ENCODE data around the gene ZNF41.

Gene ZNF41

DNA sequence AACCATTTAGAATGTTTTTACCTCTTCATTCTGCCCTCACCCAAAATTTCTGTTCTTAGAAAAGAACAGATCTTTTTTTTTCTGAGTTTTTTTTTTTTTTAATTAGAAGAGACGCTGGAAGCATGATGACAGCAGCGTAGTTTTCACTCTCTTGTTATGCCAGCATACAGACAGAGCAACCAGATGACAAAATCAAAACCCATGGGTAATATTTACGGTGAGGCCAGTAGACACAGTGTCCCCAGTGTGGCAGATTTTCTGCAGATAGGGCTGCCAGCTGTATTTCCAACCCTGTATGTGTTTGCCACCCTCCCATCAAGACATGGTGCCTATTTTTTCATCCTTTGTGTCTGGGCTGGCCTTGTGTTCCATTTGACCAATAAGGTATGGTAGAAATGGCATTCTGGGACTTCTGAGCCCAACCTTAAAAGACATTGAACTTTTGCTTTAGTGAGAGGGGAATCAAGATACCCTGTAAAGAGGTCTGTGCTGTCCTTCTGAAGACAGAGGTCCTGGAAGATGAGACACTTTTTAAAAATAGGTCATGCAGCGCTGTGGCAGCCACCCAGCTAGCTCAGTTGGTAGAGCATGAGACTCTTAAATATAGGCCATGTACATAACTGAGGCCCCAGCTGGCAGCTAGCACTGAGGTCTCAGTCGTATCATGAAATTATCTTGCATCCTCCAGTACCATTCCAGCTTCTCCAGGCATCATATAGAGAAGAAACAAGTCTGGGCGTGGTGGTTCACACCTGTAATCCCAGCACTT, 6.7 kb upstream of the ZNF41 start:
- no peak for DNase-seq (ENCODE audit: low spot score)

DNA sequence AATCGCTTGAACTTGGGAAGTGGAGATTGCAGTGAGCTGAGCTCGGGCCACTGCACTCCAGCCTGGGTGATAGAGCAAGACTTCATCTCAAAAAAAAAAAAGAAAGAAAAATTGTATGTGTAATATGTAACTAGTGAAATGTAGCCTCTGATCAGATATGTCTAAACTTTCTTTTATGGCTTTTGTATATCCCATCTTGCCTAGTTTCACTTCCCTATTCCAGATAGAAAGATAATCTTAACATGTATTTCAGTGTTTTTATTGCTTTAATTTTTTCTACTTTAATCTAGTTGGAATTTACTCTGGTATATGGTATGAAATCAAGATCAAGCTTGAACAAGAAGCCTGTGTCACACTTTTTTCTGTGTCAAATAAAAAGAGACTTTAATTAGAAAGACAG, 1.9 kb upstream of the ZNF41 start:
- DNase-seq (ENCODE audit: low spot score) = no peak

DNA sequence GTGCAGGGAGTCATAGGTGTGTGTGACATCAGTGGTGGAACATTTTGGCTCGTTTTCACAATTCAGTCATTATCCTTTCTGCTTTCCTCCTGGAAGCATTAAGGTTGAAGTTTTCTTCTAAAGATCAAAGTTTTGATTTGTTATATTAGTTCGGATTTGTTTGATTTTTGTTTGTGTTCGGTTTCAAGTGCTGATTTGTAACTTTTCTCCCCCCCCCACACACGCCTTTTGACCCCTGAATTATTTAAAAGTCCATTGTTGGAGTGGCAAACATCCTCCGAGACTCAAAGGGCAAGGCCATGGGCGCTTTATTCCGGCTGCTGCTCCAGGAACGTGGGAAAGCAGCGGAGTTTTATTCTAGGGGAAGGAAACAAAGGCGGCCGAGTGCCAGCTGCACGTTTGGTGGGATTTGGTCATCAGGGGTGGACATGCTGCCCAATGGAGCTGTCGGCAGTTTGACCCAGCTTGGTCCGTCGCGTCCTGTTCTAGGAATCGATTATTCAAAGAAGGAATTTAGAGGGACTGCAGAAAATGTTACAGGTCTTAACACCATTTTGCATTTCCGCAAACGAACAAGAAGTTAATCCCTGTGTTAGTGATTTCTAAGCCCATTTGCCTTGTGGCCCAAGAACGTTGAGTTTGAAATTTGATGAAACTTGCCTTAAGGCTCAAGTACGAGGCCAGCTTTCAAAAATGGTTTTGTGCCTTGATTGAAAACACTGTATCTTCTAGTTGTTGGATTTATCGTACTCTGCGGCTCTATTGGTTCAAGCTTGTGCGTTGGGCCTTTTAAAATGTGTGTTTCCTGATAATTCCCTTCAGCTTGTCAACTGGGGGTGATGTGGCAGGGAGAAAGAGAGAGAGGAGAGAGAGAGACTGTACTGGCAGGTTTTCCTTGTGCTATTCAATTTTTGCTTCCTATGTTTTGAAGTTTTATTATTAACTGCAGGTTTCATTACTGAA, 565 bp upstream of the ZNF41 start:
- no peak for DNase-seq (ENCODE audit: low spot score)

DNA sequence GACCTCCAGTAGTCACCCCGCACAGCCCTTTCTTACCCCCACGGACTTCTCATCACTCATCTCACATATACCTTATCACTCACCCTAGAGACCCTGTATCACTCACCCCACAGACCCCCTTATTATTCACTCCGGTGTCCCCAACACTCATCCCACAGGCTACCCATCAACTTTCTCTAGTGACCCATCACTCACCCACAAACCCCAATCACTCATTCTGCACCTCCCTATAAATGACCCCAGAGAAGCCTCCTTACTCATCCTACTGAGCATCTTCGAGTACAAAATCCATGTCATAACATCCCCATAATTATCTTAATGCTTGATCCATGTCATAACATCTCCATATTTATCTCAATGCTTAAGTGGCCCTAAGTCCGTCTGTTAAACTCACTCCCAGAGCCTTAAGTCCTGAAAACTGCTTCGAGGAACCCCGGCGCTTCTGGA, 934 bp downstream of the ZNF41 start:
- DNase-seq (ENCODE audit: low spot score) = no peak

DNA sequence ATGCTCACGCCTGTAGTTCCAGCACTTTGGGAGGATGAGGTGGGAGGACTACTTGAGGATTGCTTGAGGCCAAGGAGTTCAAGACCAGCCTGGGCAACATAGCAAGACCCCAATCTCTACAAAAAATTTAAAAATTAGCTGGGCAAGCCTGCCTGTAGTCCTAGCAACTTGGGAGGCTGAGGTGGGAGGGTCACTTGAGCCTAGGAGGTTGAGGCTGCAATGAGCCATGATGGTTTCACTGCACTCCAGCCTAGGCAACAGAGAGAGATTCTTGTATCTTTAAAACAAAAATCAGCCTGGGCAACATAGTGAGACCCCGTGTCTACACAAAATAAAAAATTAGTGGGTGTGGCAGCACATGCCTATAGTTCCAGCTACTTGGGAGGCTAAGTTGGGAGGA, 1.9 kb downstream of the ZNF41 start:
- no peak for DNase-seq (ENCODE audit: low spot score)

DNA sequence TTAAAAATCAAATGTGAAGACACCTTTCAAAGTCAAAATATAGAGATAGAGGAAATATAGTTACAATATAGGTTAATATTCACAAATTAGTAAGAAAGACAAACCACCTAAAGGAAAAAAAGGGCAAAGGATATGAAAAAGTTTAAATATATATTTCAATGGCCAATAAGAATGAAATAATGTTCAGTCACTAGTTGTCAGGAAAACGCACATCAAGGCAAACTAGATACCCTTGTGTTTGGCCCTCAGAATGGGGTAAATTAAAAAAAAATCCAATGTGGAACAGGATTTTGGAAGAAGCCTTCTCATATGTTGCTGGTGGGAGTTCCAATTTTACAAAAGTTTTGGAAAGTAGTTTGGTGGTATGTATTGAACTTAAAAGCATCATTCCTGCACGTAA, 2.4 kb downstream of the ZNF41 start:
- no peak for DNase-seq (ENCODE audit: low spot score)

DNA sequence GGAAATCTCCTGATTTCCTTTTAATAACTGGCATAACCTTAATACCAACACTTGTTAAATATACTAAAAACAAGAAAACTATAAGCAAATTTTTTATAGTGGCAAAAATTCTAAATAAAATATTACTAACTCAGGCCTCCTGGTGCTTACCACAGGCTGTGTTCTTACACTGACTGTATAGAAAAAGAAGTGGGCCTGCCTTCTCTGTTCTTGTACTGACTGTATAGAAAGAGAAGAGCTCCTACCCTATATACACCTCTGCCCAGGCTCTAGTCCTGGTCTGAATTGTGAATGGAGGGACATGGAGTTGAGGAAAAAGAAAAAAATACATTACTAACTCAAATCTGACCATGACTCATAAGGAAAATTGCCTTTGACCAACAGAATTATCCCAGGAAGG, 7.5 kb downstream of the ZNF41 start:
- no peak for DNase-seq (ENCODE audit: low spot score)

DNA sequence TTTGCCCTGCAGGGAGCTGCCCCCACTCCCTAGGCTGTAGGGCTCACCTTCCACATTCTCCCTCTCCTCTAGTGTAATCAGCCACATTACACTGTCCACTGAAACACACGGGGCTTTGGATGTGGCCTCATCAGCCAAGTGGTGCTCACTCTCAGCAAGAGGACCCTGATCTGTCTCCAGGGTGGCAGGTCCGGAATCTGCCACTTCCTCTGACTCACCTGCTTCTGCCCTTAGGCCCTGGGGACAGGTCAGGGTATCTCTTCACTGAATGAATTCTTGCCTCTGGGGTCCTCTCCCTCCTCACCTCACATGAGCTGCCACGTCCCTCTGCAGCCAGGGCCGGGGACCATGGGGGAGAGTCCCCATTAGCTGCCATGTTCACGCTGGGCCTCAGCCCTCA, 15.9 kb downstream of the ZNF41 start:
- no peak for DNase-seq (ENCODE audit: low spot score)

DNA sequence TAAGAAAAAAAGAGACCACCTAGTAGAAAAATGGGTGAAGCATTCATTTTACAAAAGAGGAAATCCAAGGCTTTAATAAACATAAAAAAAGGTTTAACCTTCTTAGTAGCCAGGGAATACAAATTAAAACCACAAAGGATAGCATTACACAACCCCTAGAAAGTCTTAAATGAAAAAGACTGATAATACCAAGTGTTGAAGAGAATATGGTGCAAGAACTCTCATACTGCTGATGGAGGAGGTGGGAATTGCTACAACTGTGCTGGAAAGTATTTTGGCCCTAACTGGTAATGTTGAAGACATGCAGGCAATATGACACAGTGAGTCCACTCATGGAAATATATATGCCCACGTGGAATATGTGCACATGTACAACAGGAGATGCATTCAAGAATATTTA, 22.5 kb downstream of the ZNF41 start:
- DNase-seq (ENCODE audit: low spot score) = no peak

DNA sequence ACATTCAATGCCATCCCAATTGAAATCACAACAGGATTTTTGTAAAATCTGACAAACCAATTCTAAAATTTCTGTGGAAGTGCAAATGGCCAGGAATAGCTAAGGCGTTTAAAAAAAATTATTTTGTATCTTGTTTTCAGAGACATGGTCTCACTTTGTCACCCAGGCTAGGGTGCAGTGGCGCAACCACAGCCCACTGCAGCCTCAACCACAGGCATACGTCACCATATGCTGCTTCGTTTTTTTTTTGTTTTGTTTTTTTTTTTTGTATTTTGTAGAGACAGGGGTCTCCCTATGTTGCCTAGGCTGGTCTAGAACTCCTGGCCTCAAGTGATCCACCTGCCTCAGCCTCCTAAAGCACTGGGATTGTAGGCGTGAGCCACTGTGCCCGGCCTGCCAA, 24.5 kb downstream of the ZNF41 start:
- no peak for DNase-seq (ENCODE audit: low spot score)

DNA sequence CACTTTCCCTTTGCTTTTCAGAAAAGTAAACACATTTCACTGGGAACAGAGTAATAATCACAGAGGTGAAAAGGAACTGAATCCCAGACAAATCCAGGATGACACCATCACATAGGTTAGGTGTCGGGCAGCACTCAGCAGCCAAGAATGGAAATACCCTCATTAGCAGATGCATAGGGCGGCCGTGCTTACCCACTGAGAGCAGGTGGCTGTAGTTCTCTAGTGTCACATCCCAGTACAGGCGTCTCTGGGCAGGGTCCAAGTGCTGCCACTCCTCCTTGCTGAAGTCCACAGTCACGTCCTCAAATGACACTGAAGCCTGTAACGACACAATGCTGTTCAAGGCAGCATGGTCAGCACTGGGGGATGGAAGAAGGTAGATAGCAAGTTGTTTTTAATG, 26.9 kb downstream of the ZNF41 start:
- DNase-seq (ENCODE audit: low spot score) = no peak

DNA sequence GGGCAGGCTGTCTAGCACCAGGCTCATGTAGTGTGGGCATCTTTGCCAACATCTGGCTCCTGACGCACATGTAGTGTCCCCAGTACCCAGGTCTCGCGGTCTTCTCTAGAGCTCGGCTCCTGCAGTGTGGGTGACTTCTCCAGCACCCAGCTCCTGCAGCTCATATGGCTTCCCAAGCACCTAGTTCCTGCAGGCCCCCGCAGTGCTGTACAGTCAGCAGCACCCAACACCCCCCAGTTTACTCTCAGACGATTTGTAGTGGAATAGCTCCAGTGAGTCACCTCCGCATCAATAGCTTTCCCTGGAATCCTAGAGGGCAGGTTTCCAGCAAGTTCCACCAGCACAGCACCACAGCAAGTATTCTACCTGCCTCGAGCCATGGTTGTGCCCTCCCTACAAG, 30.9 kb downstream of the ZNF41 start:
- DNase-seq (ENCODE audit: low spot score) = peak; percentile 32

DNA sequence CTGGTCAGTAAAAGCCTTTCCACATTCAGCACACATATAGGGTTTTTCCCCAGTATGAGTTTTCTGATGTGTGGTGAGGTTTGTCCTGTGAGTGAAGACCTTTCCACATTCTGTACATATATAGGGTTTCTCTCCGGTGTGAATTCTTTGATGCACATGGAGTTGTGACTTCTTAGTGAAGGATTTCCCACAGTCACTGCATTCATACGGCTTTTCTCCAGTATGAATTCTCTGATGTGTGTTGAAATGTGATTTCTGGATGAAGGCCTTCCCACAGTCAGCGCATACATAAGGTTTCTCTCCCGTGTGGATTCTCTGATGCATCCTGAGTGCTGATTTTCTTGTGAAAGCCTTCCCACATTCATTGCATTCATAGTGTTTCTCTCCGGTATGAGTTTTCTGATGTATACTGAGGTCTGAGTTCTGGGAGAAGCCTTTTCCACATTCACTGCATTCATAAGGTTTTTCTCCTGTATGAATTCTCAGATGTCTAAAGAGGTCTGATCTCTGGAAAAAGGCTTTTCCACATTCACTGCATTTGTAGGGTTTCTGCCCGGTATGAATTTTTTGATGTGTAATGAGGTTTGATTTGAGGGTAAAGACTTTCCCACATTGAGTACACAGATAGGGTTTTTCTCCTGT, 34.7 kb downstream of the ZNF41 start:
- no peak for DNase-seq (ENCODE audit: low spot score)

DNA sequence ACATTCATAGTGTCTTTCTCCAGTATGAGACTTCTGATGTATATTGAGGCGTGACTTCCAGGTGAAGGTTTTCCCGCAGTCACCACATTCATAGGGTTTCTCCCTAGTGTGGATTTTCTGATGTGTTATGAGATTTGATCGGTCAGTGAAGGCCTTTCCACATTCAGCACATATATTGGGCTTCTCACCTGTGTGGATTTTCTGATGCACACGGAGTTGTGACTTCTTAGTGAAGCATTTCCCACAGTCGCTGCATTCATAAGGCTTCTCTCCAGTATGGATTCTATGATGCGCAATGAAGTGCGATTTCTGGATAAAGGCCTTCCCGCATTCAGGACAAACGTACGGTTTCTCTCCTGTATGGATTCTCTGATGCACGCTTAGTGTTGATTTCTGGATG, 35.4 kb downstream of the ZNF41 start:
- no peak for DNase-seq (ENCODE audit: low spot score)

DNA sequence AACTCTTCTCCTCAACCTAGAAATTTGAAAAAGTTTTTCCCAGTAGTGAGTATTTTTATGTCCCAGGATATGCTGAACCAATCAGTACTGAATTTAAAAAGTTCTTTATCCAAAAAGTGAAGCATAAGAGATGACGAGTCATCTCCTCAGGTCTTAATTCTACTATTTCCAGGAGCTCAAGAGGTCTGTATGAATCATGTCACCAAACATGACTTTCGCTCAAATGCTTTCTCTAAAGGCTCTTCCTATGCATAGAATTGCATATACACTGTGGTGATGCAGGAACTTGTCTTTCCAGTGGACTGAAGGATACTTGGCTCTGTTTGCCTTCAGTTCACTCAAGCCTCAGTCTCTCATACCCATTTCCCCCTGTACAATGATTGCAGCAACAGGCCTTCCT, 36.1 kb downstream of the ZNF41 start:
- DNase-seq (ENCODE audit: low spot score) = no peak

DNA sequence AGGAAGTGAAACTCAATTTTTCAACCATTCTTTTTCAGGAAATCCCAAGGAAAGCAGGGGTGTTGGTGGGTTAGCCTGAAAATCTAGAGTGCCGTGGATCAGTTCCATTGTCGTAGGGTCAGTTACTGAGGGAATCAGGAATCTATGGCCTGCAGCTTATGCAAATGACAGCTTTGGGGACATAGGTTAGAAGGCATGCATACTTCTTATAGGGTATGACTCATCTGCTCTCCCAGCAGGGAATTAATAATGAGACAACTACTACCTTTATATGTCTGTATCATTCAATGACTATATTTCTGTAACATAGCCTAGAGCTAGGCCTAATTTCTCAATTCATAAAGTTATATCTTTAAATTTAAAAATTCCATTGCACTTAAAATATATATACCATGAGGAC, 36.6 kb downstream of the ZNF41 start:
- DNase-seq (ENCODE audit: low spot score) = no peak

DNA sequence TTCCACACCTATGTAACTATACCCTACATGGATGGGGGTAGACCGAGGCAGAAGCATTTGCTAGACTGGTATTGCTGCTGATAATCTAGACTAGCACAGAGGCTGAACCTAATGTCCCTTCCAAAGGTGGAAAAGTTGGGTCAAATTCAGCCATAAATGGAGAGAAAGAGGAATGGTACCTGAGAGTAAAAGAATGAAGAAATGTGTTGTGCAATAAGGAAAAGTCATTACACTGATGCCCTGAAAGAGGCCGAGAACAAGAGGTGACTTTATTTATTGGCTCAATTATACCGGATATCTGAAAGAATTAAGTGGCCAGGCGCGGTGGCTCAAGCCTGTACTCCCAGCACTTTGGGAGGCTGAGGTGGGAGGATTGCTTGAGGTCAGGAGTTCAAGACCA, 52.1 kb downstream of the ZNF41 start:
- DNase-seq (ENCODE audit: low spot score) = no peak

DNA sequence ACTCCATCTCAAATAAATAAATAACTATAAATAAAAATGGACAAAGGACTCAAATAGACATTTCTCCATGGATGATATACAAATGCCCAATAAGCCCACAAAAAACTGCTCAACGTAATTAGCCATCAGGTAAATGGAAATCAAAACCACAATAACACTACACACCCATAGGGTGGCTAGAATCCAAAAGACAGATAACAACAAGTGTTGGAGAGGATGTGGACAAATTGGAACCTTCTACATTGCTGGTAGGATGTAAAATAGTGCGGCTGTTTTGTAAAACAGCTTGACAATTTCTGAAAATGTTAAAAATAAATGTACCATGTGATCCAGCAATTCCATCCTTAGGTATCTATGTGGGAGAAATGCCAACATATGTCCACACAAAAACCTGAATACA, 60.6 kb downstream of the ZNF41 start:
- DNase-seq (ENCODE audit: low spot score) = no peak

DNA sequence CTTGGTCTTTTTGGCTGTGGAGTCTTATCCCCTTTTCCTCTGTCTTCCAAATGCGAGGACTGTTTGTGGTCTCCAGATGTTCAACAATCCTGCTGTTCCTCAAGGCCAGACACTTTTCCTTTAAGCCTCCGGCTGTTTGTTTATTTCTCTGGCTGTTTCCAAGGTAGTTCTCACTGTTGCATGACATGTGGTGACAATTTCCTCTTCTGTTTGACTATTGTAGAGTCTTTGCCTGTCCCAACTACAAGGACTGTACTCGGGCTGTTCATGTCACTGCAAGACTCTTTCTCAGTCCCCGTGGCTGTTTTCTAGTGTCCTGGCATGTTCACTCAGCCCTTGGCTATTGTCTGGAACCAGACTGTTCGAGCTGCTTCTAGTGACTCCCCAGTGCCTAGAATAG, 62.1 kb downstream of the ZNF41 start:
- no peak for DNase-seq (ENCODE audit: low spot score)

DNA sequence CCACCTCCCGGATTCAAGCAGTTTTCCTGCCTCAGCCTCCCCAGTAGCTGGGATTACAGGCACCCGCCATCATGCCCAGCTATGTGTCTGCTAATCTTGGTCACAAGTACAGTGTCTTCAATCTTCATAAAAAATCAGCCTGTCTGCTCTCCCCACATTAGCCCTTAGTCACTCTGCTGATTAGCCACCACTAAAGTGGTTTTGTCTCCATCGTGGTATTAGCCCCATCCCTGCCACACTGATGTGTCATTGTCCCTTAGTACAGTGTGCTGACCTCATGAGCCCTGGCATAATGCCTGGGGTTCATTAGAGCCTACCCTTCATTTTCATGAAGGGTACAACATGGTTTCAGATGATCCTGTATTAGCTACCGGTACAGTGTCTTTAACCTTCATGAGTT, 62.8 kb downstream of the ZNF41 start:
- no peak for DNase-seq (ENCODE audit: low spot score)

DNA sequence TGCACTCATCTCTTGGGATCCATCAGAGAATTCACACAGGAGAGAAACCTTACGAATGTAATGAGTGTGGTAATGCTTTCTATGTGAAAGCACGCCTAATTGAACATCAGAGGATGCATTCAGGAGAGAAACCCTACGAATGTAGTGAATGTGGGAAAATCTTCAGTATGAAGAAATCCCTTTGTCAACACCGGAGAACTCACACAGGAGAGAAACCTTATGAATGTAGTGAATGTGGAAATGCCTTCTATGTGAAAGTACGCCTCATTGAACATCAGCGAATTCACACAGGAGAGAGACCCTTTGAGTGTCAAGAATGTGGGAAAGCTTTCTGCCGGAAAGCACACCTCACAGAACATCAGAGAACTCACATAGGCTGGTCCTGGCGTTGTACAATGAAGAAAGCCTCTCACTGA, 69.8 kb downstream of the ZNF41 start:
- DNase-seq (ENCODE audit: low spot score) = no peak
